GM19463 (cell line): Measurements from ENCODE around the gene EPHB4.
A peak's percentile ranks its signal among the peaks of the same experiment; 100 is the strongest.
"Not testable (repeated sequence)": the region's sequence is repeated elsewhere in the genome, so short reads cannot be mapped to it uniquely, and the experiment has no call there.

Experiments
- ATAC-seq: cut with Tn5 transposase; IDR thresholded peaks from one replicate; pipeline ENCODE4 v1.9.1; 2021; ENCODE audit warnings: mild to moderate bottlenecking, moderate library complexity; ENCODE audit not compliant: unreplicated experiment

The EPHB4 gene

DNA sequence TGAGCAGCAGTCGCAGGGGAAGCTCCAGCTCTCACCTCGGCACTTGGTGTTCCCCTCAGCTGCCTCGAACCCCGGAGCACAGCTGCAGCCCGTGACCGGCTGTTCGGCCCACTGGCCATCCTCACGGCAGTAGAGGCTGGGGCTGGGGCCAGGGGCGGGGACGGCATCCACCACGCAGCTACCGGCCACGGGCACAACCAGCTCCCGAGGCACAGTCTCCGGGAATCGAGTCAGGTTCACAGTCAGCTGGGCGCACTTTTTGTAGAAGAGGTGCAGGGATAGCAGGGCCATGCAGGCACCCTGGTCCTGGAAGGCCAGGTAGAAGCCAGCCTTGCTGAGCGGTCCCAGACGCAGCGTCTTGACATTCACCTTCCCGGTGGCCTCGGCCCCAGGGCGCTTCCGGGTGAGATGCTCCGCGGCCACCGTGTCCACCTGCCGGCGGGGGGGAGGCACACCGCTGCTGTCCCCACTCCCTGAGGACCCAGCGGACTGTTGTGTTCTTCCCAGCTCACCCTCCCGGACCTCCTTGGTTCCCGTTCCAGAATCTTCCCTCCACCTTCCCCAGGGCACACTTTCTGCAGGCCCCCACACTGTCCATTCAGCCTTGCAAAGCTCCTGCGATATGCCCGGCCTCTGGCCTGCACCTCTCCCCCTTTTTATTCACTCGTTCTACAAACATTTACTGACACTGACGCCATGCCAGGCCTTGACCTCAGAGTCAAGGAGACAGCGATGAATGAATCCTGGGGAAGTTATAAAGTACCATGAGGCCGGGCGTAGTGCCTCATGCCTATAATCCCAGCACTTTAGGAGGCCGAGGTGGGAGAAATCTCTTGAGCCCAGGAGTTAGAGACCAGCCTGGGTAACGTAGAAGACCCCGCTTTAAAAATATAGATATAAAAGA, 4.8 kb downstream of the EPHB4 start:
- no peak for ATAC-seq

GRCh38 chr7:100819586-100819985, 7.7 kb downstream of the EPHB4 start:
- ATAC-seq, result no peak

DNA sequence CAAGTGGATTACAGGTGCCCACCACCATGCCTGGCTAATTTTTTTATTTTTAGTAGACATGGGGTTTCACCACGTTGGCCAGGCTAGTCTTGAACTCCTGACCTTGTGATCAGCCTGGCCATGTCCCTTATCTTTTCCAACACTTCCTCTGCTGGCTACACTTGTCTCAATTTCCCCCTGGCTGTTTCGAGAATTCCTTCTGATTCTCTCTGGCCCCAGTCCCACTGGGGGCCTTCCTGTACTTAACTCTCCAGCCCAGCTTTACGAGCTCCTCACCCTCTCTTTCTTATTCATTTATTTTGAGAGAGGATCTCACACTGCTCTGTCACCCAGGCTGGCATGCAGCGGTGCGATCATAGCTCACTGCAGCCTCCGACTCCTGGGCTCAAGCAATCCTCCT, 8.5 kb downstream of the EPHB4 start:
- no peak for ATAC-seq

DNA sequence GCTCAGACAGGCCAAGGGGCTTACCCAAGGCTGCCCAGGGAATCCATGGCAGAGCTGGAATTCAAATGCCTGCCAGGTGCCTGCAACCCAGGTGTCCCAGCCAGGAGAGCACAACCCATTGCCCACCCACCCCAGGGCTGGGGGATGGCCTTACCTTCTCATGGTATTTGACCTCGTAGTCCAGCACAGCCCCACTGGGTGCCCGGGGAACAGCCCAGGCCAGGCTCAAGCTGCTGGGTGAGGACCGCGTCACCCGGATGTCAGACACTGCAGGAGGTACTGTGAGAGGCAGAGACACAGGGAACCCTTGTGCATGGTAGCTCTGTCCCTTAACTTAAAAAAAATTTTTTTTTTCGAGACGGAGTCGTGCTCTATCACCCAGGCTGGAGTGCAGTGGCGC, 9.0 kb downstream of the EPHB4 start:
- ATAC-seq, result no peak

DNA sequence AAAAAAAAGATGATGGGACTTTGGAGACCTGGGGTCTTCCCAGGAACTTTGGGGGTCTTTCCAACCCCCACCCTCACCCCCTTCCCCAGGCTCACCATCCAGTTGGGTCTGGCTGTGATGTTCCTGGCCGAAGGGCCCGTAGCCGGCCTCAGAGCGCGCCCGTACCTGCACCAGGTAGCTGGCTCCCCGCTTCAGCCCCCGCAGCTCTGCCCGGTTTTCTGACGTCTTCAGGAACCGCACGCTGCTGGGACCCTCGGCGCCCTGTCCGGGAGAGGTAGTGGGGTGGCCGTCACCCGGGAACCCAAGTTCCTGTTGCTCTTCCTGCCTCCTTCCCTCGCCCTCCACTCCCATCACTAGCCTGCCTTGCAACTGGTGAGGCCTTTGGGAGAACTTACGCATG, 10.2 kb downstream of the EPHB4 start:
- no peak for ATAC-seq

GRCh38 chr7:100816515-100816914, 10.8 kb downstream of the EPHB4 start:
- not testable (repeated sequence) for ATAC-seq

- no peak for ATAC-seq
These were observed 14.6 kb downstream of the EPHB4 start for GRCh38 chr7:100812729-100813128.

DNA sequence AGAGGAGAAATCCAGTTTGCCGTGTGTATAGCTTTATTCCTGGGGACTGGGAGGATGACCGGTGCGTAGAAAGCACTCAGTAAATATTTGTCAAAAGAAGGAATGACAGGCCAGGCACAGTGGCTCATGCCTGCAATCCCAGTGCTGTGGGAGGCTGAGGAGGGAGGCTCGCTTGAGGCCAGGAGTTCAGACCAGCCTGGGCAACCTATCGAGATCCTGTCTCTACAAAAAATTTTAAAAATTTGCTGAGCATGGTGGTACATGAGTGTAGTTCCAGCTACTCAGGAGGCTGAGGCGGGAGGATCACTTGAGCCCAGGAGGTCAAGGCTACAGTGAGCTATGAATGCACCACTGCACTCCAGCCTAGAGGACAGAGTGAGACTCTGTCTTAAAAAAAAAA, 15.8 kb downstream of the EPHB4 start:
- no peak for ATAC-seq

DNA sequence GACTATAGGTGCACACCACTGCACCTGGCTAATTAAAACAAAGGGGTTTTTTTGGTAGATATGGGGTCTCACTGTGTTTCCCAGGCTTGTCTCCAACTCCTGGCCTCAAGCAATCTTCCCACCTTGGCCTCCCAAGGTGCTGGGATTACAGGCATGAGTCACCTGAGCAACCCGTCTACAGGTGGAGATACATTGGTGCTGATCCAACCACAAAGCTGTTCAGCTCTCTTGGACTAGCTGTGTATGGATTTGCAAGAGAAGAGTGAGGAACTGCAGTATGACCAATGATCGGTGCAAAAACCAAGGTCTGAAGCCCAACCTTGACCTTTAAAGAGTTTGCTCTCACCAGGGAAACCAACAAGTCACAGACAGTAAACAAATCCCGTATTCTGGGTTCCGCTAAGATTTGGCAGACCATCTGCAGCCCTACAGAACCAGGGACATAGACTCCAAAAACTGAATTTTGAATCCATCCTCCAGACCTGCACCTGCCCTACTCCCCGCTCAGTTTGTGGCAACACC, 18.9 kb downstream of the EPHB4 start:
- ATAC-seq, result no peak

- ATAC-seq, result not testable (repeated sequence)
These were observed 20.4 kb downstream of the EPHB4 start for GRCh38 chr7:100806883-100807282.

DNA sequence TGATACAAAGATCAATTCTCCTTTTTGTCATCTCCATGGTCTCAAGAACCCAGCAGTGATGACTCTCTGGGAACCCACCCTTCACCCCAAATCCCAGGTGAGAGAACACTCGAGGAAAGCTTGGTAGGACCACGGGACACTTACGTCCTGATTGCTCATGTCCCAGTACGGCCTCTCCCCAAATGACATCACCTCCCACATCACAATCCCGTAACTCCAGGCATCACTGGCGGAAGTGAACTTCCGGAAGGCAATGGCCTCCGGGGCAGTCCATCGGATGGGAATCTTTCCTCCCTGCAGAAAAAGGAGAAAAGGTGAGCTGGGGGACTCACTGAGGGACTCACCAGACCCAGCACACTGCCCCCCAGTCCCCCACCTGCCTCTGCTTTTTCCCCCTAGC, 21.0 kb downstream of the EPHB4 start:
- ATAC-seq, result no peak

DNA sequence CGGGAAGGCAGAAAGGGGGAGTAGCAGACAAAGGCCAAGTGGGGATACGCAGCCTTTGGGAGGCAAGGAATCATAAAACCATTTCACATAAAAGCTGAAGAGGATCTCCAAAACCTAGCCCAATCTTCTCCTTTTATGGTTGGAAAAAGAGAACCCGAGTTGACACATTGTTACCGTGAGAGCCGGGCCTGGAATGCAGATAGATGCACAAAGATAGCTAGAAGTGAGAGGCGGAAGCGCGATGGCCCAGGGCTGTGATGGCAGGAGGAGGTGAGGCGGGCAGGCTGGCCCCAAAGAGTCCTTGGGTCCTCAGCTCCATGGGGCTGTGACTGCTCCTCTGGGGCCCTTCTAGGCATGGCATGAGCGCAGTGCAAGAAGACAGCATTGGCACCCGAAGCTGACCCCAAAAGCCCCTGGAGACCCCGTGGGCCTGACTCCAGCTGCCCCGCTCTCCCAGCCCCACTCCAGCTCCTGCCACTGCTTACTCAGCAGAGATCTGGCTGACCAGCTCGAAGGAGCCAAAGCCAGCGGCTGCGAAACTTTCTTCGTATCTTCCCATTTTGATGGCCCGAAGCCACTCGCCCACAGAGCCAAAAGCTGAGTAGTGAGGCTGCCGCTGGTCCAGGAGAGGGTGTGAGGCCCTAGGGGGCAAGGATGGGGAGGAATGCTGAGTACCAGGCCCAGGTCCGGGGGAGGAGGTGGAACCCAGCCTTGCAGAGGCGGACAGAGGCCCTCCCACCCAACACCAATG, 22.5 kb downstream of the EPHB4 start:
- ATAC-seq, result no peak

DNA sequence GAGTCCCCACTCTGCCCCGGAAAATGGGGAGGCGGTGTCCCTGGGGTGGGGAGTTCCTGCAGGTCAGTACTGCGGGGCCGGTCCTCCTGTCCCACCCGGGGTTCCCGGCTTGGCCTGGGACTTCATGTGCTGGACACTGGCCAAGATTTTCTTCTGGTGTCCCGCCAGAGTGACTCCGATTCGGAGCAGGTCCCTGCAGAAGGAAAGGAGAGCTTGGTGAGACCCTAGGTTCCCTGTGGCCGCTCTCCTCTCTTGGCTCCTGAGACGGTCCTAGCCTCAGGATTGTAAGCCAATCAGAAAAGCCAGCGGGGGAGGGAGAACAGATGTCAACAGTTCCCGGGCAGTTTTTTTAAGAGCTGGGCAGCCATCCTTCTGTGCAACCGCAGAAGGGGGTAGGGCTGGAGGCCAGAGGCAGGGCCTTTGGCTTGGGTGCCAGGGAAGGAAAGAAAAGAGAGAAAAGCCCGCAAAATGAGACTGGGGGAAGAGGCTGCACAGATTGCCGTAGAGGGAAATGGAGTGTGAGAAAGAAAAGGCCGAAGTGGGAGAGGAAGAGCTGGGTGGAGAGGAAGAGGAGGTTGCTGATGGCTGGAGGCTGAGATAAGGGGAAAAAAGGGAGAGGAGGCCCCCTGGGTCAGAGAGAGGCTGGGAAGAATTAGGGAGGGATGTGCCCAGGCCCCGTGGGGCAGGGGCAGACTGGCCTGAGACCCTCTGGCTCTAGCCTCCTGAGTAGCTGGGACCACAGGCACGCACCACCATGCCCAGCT, 23.7 kb downstream of the EPHB4 start:
- peak; percentile 99 for ATAC-seq

DNA sequence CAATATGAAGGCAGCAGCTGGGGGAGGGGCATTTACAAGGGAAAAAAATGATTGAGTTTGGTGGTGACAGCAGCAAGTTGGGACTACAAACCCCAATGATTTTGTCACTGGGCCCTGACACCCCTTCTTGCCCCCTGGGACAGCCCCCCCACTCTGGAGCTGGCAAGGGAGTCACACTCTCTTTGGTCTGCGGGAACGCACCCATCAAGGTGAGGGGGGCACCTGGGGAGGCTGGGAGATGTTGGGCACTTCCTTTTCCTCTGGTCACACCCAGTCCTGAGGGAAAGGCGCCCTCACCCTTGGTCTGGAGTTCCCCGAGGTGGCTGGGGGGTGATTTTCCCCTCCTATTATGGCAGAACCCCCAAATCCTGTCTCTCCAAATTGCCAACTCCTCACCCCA, 24.4 kb downstream of the EPHB4 start:
- no peak for ATAC-seq

- ATAC-seq, result no peak
These were observed 25.3 kb downstream of the EPHB4 start for GRCh38 chr7:100801833-100802568.

GRCh38 chr7:100799037-100799896, 28.1 kb downstream of the EPHB4 start:
- no peak for ATAC-seq

GRCh38 chr7:100794741-100795140, 32.6 kb downstream of the EPHB4 start:
- no peak for ATAC-seq

GRCh38 chr7:100793806-100794660, 33.3 kb downstream of the EPHB4 start:
- no peak for ATAC-seq
